NB4 (cell line): ENCODE measurements around the gene IFT80.

Source experiments
- DNase-seq: peaks from one replicate; pipeline ENCODE4 v3.0.0; 2010; ENCODE audit warnings: low read depth
- H3K4me3 ChIP-seq: one replicate; pipeline ENCODE4 v1.5.1; 2011; ENCODE audit warnings: mild to moderate bottlenecking, low read depth, low read length, moderate library complexity
- MYC ChIP-seq: IDR thresholded peaks from 2 replicates; pipeline ENCODE4 v1.6.1; 2011; ENCODE audit warnings: low read depth, low read length
- POLR2A ChIP-seq: IDR thresholded peaks from 2 replicates; pipeline ENCODE4 v1.6.1; 2011; ENCODE audit warnings: mild to moderate bottlenecking; ENCODE audit not compliant: insufficient read length; ENCODE audit errors: extremely low read depth
- TF ChIP-seq, protein P1 (sequence below): IDR thresholded peaks from 2 replicates; pipeline ENCODE4 v1.6.1; 2011; ENCODE audit warnings: low read depth, low read length
- TF ChIP-seq, protein P2 (sequence below): IDR thresholded peaks from one replicate; pipeline ENCODE4 v1.5.1; 2012; ENCODE audit warnings: low read depth, low read length

IFT80 gene

DNA sequence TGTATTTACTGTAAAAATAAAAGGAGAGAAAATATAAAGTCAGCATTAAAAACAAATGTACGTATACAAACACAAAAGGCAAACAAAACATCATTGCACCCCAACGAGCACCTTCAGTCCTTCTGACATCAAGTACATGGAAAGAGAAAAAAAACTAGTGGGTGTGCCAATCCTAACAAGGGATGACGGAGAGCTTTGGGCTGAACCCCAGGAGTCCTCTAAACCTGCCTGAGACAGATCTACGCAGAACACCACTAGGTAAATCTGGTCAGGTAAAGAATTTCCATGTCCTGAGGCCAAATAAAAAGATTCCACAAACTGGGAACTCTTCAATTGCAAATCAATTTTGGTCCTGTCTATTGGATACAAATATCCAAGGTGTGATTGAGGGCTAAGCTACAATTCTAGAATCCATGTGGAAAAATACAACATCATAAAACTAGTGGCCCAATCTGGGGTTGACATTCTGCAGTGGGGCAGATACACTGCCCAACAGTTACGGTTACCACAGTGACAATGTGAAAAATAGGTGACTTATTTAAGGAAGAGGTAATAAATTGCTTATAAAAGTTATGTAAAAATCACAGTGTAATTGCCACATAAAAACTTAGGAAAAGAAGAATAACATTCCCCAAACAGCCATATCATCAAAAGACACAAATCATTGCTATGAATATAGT lies 14.2 kb downstream of the IFT80 start:
- DNase-seq: no peak
- no peak overlapping the region for H3K4me3 ChIP-seq
- TF ChIP-seq MYC: no peak
- TF ChIP-seq, protein P1, sequence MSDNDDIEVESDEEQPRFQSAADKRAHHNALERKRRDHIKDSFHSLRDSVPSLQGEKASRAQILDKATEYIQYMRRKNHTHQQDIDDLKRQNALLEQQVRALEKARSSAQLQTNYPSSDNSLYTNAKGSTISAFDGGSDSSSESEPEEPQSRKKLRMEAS: no peak
- no peak for TF ChIP-seq POLR2A
- TF ChIP-seq, protein P2, sequence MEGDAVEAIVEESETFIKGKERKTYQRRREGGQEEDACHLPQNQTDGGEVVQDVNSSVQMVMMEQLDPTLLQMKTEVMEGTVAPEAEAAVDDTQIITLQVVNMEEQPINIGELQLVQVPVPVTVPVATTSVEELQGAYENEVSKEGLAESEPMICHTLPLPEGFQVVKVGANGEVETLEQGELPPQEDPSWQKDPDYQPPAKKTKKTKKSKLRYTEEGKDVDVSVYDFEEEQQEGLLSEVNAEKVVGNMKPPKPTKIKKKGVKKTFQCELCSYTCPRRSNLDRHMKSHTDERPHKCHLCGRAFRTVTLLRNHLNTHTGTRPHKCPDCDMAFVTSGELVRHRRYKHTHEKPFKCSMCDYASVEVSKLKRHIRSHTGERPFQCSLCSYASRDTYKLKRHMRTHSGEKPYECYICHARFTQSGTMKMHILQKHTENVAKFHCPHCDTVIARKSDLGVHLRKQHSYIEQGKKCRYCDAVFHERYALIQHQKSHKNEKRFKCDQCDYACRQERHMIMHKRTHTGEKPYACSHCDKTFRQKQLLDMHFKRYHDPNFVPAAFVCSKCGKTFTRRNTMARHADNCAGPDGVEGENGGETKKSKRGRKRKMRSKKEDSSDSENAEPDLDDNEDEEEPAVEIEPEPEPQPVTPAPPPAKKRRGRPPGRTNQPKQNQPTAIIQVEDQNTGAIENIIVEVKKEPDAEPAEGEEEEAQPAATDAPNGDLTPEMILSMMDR: no peak

DNA sequence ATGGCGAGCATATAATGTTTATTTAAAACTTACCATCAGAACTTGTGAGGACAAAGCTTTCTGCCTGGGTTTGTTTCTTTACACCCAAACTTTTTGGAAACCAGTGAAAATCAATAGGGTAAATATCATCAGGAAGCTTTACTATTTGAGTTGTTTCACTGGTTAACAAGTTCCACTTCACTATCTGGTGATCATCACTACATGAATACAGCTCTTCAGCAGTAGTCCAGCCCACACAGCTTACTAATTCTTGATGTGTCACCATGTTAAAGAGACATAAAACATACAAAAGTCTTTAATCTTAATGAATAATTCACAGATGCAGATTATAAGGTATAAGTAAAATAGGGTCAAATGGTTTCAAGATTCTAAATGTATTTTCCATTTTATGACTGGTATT lies 17.6 kb downstream of the IFT80 start:
- no peak overlapping the region for H3K4me3 ChIP-seq
- TF ChIP-seq MYC (no peak), POLR2A (no peak)
- TF ChIP-seq, protein P1: no peak
- TF ChIP-seq, protein P2: no peak
- DNase-seq: no peak

DNA sequence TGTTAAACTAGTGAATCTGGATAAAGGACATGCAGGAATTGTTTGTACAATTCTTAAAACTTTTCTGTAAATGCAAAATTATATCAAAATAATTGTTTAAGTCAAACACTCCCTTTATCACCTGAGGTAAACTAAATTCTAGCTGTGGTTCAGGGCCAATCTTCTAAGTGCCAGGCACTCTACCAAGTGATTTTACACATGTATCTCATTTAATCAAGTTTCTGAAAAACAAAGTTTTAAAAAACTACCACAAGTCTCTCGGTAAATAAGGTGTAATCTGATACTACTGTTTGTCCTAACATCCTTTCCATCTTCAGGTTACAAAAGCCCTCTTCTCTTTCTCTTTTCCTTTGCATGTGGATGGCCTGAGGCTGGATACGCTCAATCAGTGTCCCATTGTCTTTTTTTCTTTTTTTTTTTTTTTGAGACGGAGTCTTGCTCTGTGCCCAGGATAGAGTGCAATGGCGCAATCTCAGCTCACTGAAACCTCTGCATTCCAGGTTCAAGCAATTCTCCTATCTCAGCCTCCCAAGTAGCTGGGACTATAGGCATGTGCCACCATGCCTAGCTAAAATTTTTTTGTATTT lies 19.3 kb downstream of the IFT80 start:
- DNase-seq: no peak
- TF ChIP-seq, protein P2: no peak
- TF ChIP-seq, protein P1: no peak
- H3K4me3 ChIP-seq: no peak overlapping the region

DNA sequence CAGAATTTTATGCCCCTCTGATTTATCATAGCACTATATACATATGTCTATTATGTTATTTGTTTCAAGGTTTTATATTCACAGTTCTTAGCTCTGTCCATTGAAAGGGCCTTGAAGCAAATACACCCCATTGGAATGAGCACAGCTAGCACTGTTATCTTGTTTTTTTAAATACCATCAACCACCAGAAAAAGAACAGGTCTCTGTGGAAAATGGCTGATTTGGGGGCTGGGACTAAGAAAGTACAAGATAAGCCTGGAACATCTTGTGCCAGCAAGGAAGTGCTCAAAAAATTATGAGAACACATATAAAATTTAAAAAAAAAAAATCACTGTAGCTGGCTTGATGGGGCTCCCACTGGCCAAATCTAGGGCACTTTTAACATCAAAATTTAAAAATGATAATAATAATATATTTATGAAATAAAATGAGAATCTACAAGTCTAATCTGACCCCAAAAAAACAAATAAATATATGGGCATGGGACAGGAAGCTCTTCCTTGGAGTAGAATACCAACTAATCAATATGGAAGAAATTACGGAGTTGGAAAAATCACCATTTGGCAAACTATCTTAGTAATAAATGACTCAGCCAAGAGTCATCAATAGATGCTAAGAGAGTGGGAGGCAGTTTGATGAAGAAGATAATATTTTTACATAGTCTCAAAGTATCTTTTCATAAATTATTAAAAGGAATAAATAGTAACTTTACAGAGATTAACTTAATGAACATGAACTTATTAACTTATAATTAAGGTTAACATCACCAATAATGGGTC lies 20.5 kb downstream of the IFT80 start:
- no peak for DNase-seq
- no peak overlapping the region for H3K4me3 ChIP-seq
- TF ChIP-seq POLR2A (no peak), MYC (no peak)
- TF ChIP-seq, protein P1: no peak
- TF ChIP-seq, protein P2: no peak

DNA sequence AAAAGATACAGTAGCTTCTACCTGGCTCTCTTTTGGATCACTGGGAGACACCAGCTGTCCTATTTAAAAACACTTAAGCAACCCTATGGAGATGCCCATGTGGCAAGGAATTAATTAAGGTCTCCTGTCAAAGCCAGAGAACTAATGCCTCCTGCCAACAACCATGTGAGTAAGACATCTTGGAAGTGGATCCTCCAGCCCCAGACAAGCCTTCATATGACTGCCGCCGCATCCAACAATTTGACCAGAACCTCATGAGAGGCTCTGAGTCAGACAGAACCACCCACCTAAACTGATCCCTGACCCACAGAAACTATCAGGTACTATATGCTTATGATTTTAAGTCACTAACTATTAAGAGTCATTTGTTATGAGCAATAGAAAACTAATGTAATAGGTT lies 22.3 kb downstream of the IFT80 start:
- TF ChIP-seq, protein P1: no peak
- TF ChIP-seq POLR2A (no peak), MYC (no peak)
- TF ChIP-seq, protein P2: no peak
- no peak for DNase-seq

More for the DNA sequence above, 22.3 kb downstream of the IFT80 start:
- H3K4me3 ChIP-seq: no peak overlapping the region
